B cell (primary cell): ENCODE data around the gene KLF16. TPM values are rescaled to one million over a fixed set of nuclear protein-coding genes. Genes with fewer than 3 reads are reported as not detected.

Experiments used
- ATAC-seq: fragments of 200-7000 bp; cut with Tn5 transposase; one replicate; pipeline ENCODE4 v1.10.0; 2021; ENCODE audit warnings: low read depth, mild to moderate bottlenecking, moderate number of reproducible peaks, moderate library complexity
- CTCF ChIA-PET: fragments of 350-600 bp; sonication (Branson Sonifier 250); formaldehyde crosslinking; loops from one replicate; lab custom pipeline; 2021; ENCODE audit warnings: antibody characterized with exemption, inconsistent platforms; lab: Charles Lee
- POLR2A ChIA-PET: fragments of 350-600 bp; sonication (Branson Sonifier 250); formaldehyde crosslinking; loops from one replicate; lab custom pipeline; 2021; ENCODE audit warnings: antibody characterized with exemption; lab: Charles Lee
- DNase-seq: peaks from one replicate; pipeline ENCODE4 v3.0.0; 2013
- H2AFZ ChIP-seq: 2 replicates; pipeline ENCODE4 v1.6.1; 2012; ENCODE audit warnings: mild to moderate bottlenecking, low read depth, low read length; ENCODE audit not compliant: insufficient read depth, poor library complexity, severe bottlenecking
- H3K27ac ChIP-seq, 2 donors: 1 replicate in 1 of 2; 2 replicates in 1 of 2; pipeline ENCODE4 v1.5.1; 2012 to 2013; ENCODE audit warnings: low read length in 2 of 2, mild to moderate bottlenecking in 2 of 2, moderate library complexity in 1 of 2
- H3K27me3 ChIP-seq, 4 experiments: fragments of 200-600 bp in 1 of 4; sonication (generic) in 1 of 4; replicated peaks in 1 of 4; 1 replicate in 2 of 4; 2 replicates in 2 of 4; pipeline versions ENCODE4 v1.6.1 to v1.7.0; 2013 to 2016; ENCODE audit warnings: low read length in 3 of 4, mild to moderate bottlenecking in 2 of 4, mixed read lengths in 1 of 4, moderate library complexity in 1 of 4; ENCODE audit not compliant: insufficient read depth in 4 of 4, control insufficient read depth in 3 of 4; ENCODE audit errors: control extremely low read depth in 1 of 4
- H3K36me3 ChIP-seq, 2 experiments: replicated peaks in 1 of 2; 1 replicate in 1 of 2; 2 replicates in 1 of 2; pipeline versions ENCODE4 v1.6.1 to v1.7.1; 2013; ENCODE audit warnings: low read length in 1 of 2; ENCODE audit not compliant: insufficient read depth in 2 of 2, control insufficient read depth in 1 of 2; ENCODE audit errors: control extremely low read depth in 1 of 2, extremely low read depth in 1 of 2
- H3K4me1 ChIP-seq, 2 donors: fragments of 200-600 bp in 1 of 2; sonication (generic) in 1 of 2; 1 replicate in 1 of 2; 2 replicates in 1 of 2; pipeline versions ENCODE4 v1.5.1 to v1.6.1; 2013 to 2017; ENCODE audit warnings: low read length in 2 of 2; ENCODE audit not compliant: control insufficient read depth in 2 of 2, insufficient read depth in 2 of 2
- H3K4me2 ChIP-seq: replicated peaks from 2 replicates; pipeline ENCODE3; 2012; ENCODE audit warnings: mild to moderate bottlenecking, low read depth, low read length; ENCODE audit not compliant: poor library complexity, severe bottlenecking
- H3K4me3 ChIP-seq, 5 experiments: fragments of 200-600 bp in 1 of 5; sonication (generic) in 1 of 5; 1 replicate in 3 of 5; 2 replicates in 2 of 5; pipeline versions ENCODE4 v1.5.1 to v1.7.0; 2011 to 2016; ENCODE audit warnings: low read length in 4 of 5, mild to moderate bottlenecking in 4 of 5, low read depth in 2 of 5, control low read depth in 1 of 5, moderate library complexity in 1 of 5; ENCODE audit not compliant: insufficient read depth in 1 of 5; ENCODE audit errors: control extremely low read depth in 1 of 5, extremely low read depth in 1 of 5
- H3K79me2 ChIP-seq: fragments of 200-600 bp; sonication (generic); one replicate; pipeline ENCODE4 v1.6.0; 2016; ENCODE audit warnings: low read length; ENCODE audit not compliant: control insufficient read depth, insufficient read depth
- H3K9ac ChIP-seq: fragments of 200-600 bp; sonication (generic); 2 replicates; pipeline ENCODE4 v1.6.1; 2017; ENCODE audit warnings: mild to moderate bottlenecking, low read length, moderate library complexity
- H3K9me3 ChIP-seq, 3 donors: one replicate each; pipeline versions ENCODE4 v1.6.1 to v1.7.1; 2013; ENCODE audit warnings: low read length in 2 of 3; ENCODE audit not compliant: control insufficient read depth in 2 of 3, insufficient read depth in 1 of 3; ENCODE audit errors: control extremely low read depth in 1 of 3
- H4K20me1 ChIP-seq: 2 replicates; pipeline ENCODE4 v1.6.0; 2012; ENCODE audit warnings: mild to moderate bottlenecking, low read length; ENCODE audit not compliant: insufficient read depth, control insufficient read depth, poor library complexity, severe bottlenecking
- H3K27ac Mint-ChIP-seq: one replicate; pipeline ENCODE4 v1.8.0; 2021; ENCODE audit warnings: mixed read lengths
- H3K27me3 Mint-ChIP-seq: one replicate; pipeline ENCODE4 v1.8.0; 2021; ENCODE audit warnings: mixed read lengths
- H3K4me1 Mint-ChIP-seq: one replicate; pipeline ENCODE4 v1.8.0; 2021; ENCODE audit warnings: mixed read lengths
- H3K4me3 Mint-ChIP-seq: one replicate; pipeline ENCODE4 v1.8.0; 2021; ENCODE audit warnings: mixed read lengths
- H3K9me3 Mint-ChIP-seq: one replicate; pipeline ENCODE4 v1.8.0; 2022; ENCODE audit warnings: mixed read lengths; ENCODE audit not compliant: insufficient read depth
- EZH2 ChIP-seq: IDR thresholded peaks from 2 replicates; pipeline ENCODE4 v1.6.1; 2012; ENCODE audit warnings: borderline replicate concordance, low read depth, mild to moderate bottlenecking, moderate library complexity, low read length; ENCODE audit not compliant: insufficient read depth, poor library complexity, severe bottlenecking
- WGBS: methylation state at CpG from one replicate; pipeline ENCODE4 v1.1.5; 2013; ENCODE audit warnings: missing lambda C conversion rate; ENCODE audit not compliant: insufficient coverage; 5-methylcytosine and 5-hydroxymethylcytosine counted together
- intact Hi-C: fragments of 100-400 bp; cut with micrococcal nuclease; formaldehyde crosslinking; loops from one replicate; pipeline ENCODE4 v1.10.0; 2022
- polyA plus RNA-seq: library from polyadenylated mRNA; depleted of rRNA; stranded (reverse); fragments of >200 nt; gene quantifications from 2 replicates; pipeline ENCODE4 v1.2.3, GENCODE V29; 2012
- total RNA-seq, 2 donors: library from RNA; stranded (reverse); fragments of 120-200 nt in 1 of 2; gene quantifications; 1 replicate in 1 of 2; 2 replicates in 1 of 2; pipeline versions ENCODE4 v1.2.3 to v1.2.4, GENCODE V29; 2013 to 2022
- TF ChIP-seq, protein P1 (sequence below): fragments of 200-600 bp; IDR thresholded peaks from one replicate; pipeline ENCODE4 v1.8.0; 2022; ENCODE audit warnings: antibody characterized with exemption, mild to moderate bottlenecking

The KLF16 gene
- total and polyA plus RNA-seq, 2 donors (not counting 1 experiment from before 2014, with no cell fraction given): 29.7 to 49.0 TPM

DNA sequence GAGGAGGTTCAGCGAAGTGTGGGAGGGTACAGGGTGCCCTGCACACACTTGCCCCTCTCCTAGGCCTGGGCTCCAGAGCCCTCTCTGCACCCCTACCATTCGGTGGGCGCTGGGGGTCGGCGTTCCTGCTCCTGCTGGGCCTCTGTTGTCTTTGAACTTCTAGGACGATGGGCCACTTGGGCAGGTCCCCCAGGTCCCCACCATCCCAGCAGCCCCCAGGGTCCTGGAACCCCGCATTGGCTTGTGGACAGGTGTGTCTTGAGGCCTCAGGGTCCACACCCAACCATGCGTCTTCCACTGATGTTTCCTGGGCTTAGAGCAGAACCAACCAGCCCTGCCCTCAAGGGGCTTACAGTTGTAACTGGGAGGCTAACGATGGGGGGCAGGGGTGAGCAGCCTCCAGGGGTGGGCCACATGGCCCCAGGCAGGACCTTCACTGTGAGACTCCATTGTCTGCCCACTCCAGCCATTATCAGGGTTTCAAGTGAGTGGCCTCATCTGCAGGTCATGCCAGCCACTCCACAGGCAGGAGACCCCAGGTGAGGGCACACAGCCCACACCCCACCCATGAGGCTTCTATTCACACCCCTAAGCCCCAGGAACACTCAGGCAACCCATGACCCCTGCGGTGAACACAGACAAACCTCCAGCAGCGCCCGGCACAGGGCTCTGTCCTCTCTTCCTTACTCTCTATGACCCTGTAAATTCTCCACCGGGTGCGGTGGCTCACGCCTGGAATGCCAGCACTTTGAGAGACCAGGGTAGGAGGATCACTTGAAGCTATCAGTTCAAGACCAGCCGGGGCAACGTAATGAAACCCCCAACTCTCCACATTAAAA lies 2.0 kb upstream of the KLF16 start:
- peaks cover 22 to 29% of the 10 kb centered on the region in 2 donors for H3K4me1 ChIP-seq
- H3K36me3 ChIP-seq: peaks cover 0 to 5% of the 10 kb centered on the region in 2 experiments
- H3K79me2 ChIP-seq: peaks cover 39% of the 10 kb centered on the region
- peak overlapping the region; percentile 73 for H3K9ac ChIP-seq
- H2AFZ ChIP-seq: peak overlapping the region; percentile 76
- H3K4me2 ChIP-seq: peak overlapping the region; percentile 84
- intact Hi-C loops: no loop called here
- H3K27ac ChIP-seq: peak overlapping the region; percentile 90 to 95
- Mint-ChIP-seq H3K4me1 (peaks cover 21% of the 10 kb centered on the region), H3K27me3 (no peaks in the 10 kb centered on the region), H3K9me3 (no peaks in the 10 kb centered on the region), H3K27ac (peak overlapping the region; percentile 85), H3K4me3 (peak overlapping the region; percentile 74)
- no peak for ATAC-seq
- ChIA-PET POLR2A (interaction anchor here (0.5 to 1.4 kb wide), 10 partner anchors 9 to 453 kb away, joined by 3 to 22 read pairs (median 5); no protein-coding TSS in a partner anchor), CTCF (interaction anchor here (0.6 to 3.1 kb wide), 23 partner anchors 8 to 451 kb away, joined by 3 to 22 read pairs (median 5); partner anchors contain the start of genes ABHD17A, IZUMO4, MOB3A and REXO1)
- peaks cover 22% of the 10 kb centered on the region for H4K20me1 ChIP-seq
- peak overlapping the region in 4 of 5 experiments; percentile 67 to 90 (median 72) for H3K4me3 ChIP-seq
- TF ChIP-seq, protein P1, sequence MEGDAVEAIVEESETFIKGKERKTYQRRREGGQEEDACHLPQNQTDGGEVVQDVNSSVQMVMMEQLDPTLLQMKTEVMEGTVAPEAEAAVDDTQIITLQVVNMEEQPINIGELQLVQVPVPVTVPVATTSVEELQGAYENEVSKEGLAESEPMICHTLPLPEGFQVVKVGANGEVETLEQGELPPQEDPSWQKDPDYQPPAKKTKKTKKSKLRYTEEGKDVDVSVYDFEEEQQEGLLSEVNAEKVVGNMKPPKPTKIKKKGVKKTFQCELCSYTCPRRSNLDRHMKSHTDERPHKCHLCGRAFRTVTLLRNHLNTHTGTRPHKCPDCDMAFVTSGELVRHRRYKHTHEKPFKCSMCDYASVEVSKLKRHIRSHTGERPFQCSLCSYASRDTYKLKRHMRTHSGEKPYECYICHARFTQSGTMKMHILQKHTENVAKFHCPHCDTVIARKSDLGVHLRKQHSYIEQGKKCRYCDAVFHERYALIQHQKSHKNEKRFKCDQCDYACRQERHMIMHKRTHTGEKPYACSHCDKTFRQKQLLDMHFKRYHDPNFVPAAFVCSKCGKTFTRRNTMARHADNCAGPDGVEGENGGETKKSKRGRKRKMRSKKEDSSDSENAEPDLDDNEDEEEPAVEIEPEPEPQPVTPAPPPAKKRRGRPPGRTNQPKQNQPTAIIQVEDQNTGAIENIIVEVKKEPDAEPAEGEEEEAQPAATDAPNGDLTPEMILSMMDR: no peak
- no peak for TF ChIP-seq EZH2
- H3K9me3 ChIP-seq: no peaks in the 10 kb centered on the region
- no peak for DNase-seq
- 85% methylated on average over 14 of the region's 17 CpGs for WGBS
- H3K27me3 ChIP-seq: no peaks in the 10 kb centered on the region
